Colonic mucosa (tissue), 4 donors: ENCODE data around the gene SOX6. TPM values are rescaled to one million over a fixed set of nuclear protein-coding genes. Genes with fewer than 3 reads are reported as not detected.
"Not testable (repeated sequence)": the region's sequence is repeated elsewhere in the genome, so short reads cannot be mapped to it uniquely, and the experiment has no call there.

Experiments used
- DNase-seq: peaks from one replicate; pipeline ENCODE4 v3.0.0-alpha.2; 2020
- H3K27ac ChIP-seq: fragments of 200-600 bp; one replicate; pipeline ENCODE4 v1.8.0; 2021
- H3K27me3 ChIP-seq: fragments of 200-600 bp; one replicate; pipeline ENCODE4 v1.8.0; 2021
- H3K36me3 ChIP-seq: fragments of 200-600 bp; one replicate; pipeline ENCODE4 v1.8.0; 2021
- H3K4me1 ChIP-seq: fragments of 200-600 bp; one replicate; pipeline ENCODE4 v1.8.0; 2021; ENCODE audit warnings: mild to moderate bottlenecking
- H3K4me3 ChIP-seq: fragments of 200-600 bp; one replicate; pipeline ENCODE4 v1.8.0; 2021
- H3K9ac ChIP-seq, 2 donors: one replicate each; pipeline ENCODE4 v1.7.0; 2013; ENCODE audit warnings: control low read depth in 2 of 2, low read depth in 2 of 2, low read length in 2 of 2
- H3K9me3 ChIP-seq: fragments of 200-600 bp; one replicate; pipeline ENCODE4 v1.8.0; 2021
- intact Hi-C: fragments of 100-400 bp; cut with DNase I; formaldehyde crosslinking; loops from one replicate; pipeline ENCODE4 v1.14.1; 2022
- total RNA-seq, 2 donors: library from RNA; stranded (reverse); fragmentation: NEBNext Ultra II Directional in 1 of 2; extraction: Animal tissue kit (Norgen Biotek cat#: 25700) in 1 of 2; gene quantifications; one replicate each; pipeline ENCODE4 v1.2.1, GENCODE V29; 2021
- TF ChIP-seq, protein P1 (sequence below): fragments of 200-600 bp; IDR thresholded peaks from one replicate; pipeline ENCODE4 v1.8.0; 2022; ENCODE audit warnings: antibody characterized with exemption, mild to moderate bottlenecking
- donor health status: healthy.
- donor health status: DM: no; HTN: no; CAD: no.
- donor health status: DM: no; HTN: no; CAD: no.

SOX6 gene
- total RNA-seq, 2 donors from 2014 or later = 2.1 to 3.0 TPM

DNA sequence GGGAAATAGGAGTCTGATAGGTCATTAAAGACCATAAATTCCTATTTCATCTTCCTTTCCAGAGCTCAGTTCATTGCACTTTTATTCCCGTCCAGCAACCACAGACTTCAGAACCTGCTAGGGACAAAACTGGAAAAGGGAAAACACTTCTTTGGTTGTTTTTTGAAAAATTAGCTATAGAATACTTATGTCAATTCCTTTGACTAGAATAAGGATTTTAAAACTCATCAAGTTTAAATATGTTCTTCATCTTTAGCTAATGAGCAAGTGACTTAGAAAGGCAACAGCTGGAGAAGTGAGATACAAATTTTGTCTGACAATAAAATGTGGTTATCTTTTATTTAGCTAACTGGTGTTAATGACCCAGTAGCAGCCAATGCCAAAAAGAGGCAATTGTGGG is 206.9 kb downstream of the SOX6 start:
- intact Hi-C loops = no loop called here

DNA sequence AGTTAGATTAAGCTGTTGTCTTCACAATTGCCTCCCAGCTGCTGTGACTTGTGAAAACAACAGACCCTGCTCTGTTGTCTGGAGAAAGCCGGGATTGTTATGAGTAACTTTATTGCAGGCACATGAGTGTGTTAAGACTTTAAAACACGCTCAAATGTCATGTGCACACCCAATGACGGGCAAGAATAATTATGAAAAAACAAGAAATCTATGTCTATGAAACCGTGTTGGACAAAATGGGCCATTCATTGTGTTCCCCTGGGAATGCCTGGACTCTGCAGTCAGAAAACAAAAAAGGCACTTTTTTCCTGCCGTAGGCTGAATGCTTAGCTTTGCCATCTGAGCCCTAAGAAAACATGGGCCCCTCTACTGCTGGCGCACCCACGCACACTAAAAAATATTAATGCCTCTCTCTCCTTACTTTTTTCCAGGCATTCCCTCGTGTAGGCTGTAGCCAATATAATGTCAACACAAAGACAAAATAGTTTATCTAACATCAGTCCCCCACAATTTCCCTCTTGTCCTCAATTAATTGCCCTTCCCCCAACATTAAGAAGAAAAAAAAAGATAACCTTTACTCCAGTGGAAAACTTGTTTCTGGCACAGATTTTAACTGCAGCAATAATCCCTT is 207.9 kb downstream of the SOX6 start:
- no peaks in the 10 kb centered on the region for H3K9me3 ChIP-seq
- no peak overlapping the region for H3K9ac ChIP-seq
- H3K27me3 ChIP-seq = no peaks in the 10 kb centered on the region
- H3K36me3 ChIP-seq = no peaks in the 10 kb centered on the region
- DNase-seq = no peak
- intact Hi-C loops = no loop called here
- TF ChIP-seq, protein P1, sequence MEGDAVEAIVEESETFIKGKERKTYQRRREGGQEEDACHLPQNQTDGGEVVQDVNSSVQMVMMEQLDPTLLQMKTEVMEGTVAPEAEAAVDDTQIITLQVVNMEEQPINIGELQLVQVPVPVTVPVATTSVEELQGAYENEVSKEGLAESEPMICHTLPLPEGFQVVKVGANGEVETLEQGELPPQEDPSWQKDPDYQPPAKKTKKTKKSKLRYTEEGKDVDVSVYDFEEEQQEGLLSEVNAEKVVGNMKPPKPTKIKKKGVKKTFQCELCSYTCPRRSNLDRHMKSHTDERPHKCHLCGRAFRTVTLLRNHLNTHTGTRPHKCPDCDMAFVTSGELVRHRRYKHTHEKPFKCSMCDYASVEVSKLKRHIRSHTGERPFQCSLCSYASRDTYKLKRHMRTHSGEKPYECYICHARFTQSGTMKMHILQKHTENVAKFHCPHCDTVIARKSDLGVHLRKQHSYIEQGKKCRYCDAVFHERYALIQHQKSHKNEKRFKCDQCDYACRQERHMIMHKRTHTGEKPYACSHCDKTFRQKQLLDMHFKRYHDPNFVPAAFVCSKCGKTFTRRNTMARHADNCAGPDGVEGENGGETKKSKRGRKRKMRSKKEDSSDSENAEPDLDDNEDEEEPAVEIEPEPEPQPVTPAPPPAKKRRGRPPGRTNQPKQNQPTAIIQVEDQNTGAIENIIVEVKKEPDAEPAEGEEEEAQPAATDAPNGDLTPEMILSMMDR = no peak
- no peak overlapping the region for H3K27ac ChIP-seq
- no peaks in the 10 kb centered on the region for H3K4me1 ChIP-seq
- no peak overlapping the region for H3K4me3 ChIP-seq

More for the DNA sequence above, 206.9 kb downstream of the SOX6 start:
- no peaks in the 10 kb centered on the region for H3K36me3 ChIP-seq
- no peak overlapping the region for H3K4me3 ChIP-seq
- no peaks in the 10 kb centered on the region for H3K27me3 ChIP-seq
- TF ChIP-seq, protein P1 = no peak
- no peak overlapping the region for H3K27ac ChIP-seq
- H3K9ac ChIP-seq = no peak overlapping the region
- no peaks in the 10 kb centered on the region for H3K9me3 ChIP-seq
- no peaks in the 10 kb centered on the region for H3K4me1 ChIP-seq
- no peak for DNase-seq

DNA sequence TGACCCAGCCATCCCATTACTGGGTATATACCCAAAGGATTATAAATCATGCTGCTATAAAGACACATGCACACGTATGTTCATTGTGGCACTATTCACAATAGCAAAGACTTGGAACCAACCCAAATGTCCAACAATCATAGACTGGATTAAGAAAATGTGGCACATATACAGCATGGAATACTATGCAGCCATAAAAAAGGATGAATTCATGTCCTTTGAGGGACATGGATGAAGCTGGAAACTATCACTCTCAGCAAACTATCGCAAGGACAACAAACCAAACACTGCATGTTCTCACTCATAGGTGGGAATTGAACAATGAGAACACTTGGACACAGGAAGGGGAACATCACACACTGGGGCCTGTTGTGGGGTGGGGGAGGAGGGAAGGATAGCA is 209.4 kb downstream of the SOX6 start:
- H3K27ac ChIP-seq, H3K9me3 ChIP-seq, H3K4me1 ChIP-seq, DNase-seq, intact Hi-C loops, H3K36me3 ChIP-seq, H3K27me3 ChIP-seq, H3K9ac ChIP-seq, H3K4me3 ChIP-seq: not testable (repeated sequence)

DNA sequence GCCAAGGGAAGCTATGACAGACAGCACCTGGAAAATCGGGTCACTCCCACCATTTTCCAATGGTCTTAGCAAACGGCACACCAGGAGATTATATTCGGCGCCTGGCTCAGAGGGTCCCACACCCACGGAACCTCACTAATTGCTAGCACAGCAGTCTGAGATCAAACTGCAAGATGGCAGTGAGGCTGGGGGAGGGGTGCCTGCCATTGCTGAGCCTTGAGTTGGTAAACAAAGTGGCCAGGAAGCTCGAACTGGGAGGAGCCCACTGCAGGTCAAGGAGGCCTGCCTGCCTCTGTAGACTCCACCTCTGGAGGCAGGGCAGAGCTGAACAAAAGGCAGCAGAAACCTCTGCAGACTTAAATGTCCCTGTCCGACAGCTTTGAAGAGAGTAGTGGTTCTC is 214.7 kb downstream of the SOX6 start:
- H3K36me3 ChIP-seq, H3K27ac ChIP-seq, H3K27me3 ChIP-seq, intact Hi-C loops, H3K9ac ChIP-seq, H3K9me3 ChIP-seq, H3K4me1 ChIP-seq, H3K4me3 ChIP-seq, DNase-seq: not testable (repeated sequence)

DNA sequence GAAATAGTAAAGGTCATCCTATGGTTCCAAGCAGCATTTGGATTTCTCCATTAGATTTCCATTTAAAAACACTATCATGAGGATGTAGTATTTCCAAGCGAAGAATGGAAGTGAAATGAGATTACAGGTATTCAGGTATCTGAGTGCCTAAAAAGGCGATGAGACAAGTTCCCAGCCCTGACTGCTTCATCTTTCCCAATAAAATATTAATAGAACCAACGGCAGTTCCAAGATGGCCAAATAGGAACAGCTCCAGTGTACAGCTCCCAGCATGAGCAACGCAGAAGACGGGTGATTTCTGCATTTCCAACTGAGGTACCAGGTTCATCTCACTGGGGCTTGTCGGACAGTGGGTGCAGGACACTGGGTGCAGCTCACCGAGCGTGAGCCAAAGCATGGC is 215.2 kb downstream of the SOX6 start:
- H3K9ac ChIP-seq, H3K36me3 ChIP-seq, DNase-seq, H3K9me3 ChIP-seq, H3K27me3 ChIP-seq, H3K4me3 ChIP-seq, H3K4me1 ChIP-seq, intact Hi-C loops, H3K27ac ChIP-seq: not testable (repeated sequence)

DNA sequence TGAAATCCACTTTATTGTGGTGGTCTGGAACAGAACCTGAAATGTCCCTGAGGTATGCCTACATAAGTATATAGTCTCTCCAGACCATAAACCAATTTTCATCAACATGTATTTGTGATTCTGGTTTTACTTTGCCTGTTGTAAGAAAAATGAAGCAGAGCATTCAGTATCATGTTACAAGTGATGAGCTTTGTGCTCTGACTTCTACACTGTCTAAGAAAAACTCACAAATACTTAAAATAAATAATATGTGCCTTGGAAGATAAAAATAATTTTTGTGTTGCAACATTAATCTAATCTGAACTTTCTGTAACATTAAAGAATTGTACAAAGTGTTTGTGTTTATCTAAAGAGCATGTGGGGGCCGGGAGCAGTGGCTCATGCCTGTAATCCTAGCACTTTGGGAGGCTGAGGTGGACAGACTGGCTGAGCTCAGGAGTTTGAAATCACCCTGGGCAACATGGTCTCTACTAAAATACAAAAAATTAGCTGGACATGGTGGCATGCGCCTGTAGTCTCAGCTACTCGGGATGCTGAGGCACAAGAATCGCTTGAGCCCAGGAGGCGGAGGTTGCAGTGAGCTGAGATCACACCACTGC is 219.5 kb downstream of the SOX6 start:
- no peaks in the 10 kb centered on the region for H3K9me3 ChIP-seq
- no peaks in the 10 kb centered on the region for H3K4me1 ChIP-seq
- no peak overlapping the region for H3K4me3 ChIP-seq
- H3K36me3 ChIP-seq = no peaks in the 10 kb centered on the region
- H3K27ac ChIP-seq = no peak overlapping the region
- no peaks in the 10 kb centered on the region for H3K27me3 ChIP-seq
- intact Hi-C loops = no loop called here
- H3K9ac ChIP-seq = no peak overlapping the region
- TF ChIP-seq, protein P1 = no peak
- DNase-seq = no peak

DNA sequence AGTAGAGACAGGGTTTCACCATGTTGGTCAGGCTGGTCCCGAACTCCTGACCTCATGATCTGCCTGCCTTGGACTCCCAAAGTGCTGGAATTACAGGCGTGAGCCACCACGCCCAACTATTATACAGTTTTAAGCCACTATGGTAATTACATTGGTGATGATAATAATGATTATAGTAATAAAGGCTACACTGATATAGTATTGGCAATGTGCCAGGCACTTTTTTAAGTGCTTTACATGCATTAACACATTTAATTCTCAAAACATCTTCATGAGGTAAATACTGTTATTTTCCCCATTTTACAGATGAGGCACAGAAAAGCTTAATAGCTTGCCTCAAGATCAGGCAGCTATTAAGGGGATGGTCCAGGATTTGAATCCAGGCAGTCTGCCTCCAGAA is 222.5 kb downstream of the SOX6 start:
- no peaks in the 10 kb centered on the region for H3K27me3 ChIP-seq
- TF ChIP-seq, protein P1 = no peak
- H3K9me3 ChIP-seq = no peaks in the 10 kb centered on the region
- no peak overlapping the region for H3K27ac ChIP-seq
- intact Hi-C loops = no loop called here
- H3K4me1 ChIP-seq = no peaks in the 10 kb centered on the region
- H3K9ac ChIP-seq = no peak overlapping the region
- no peak for DNase-seq
- H3K36me3 ChIP-seq = no peaks in the 10 kb centered on the region
- H3K4me3 ChIP-seq = no peak overlapping the region
